IPS-15b (cell line): Measurements from ENCODE around the gene KIF1B.
A peak's percentile ranks its signal among the peaks of the same experiment; 100 is the strongest.
"Not testable (repeated sequence)": the region's sequence is repeated elsewhere in the genome, so short reads cannot be mapped to it uniquely, and the experiment has no call there.

Experiments used
- H3K27me3 ChIP-seq: one replicate; pipeline ENCODE4 v1.6.1; 2013; ENCODE audit warnings: low read length; ENCODE audit not compliant: control insufficient read depth, insufficient read depth
- H3K36me3 ChIP-seq: one replicate; pipeline ENCODE4 v1.6.1; 2013; ENCODE audit warnings: low read length; ENCODE audit not compliant: control insufficient read depth, insufficient read depth
- H3K4me1 ChIP-seq: one replicate; pipeline ENCODE4 v1.6.1; 2013; ENCODE audit warnings: mild to moderate bottlenecking, low read length; ENCODE audit not compliant: control insufficient read depth, insufficient read depth
- H3K4me3 ChIP-seq: one replicate; pipeline ENCODE4 v1.5.1; 2013; ENCODE audit warnings: low read depth, low read length
- H3K9ac ChIP-seq: one replicate; pipeline ENCODE4 v1.6.1; 2013; ENCODE audit warnings: low read depth, mild to moderate bottlenecking, low read length
- H3K9me3 ChIP-seq: one replicate; pipeline ENCODE4 v1.6.1; 2013; ENCODE audit warnings: mild to moderate bottlenecking, low read length; ENCODE audit not compliant: control insufficient read depth, insufficient read depth

KIF1B gene

GRCh38 chr1:10196976-10197375 lies 13.4 kb upstream of the KIF1B start:
- no peaks in the 10 kb centered on the region for H3K4me1 ChIP-seq
- no peak overlapping the region for H3K9ac ChIP-seq
- H3K4me3 ChIP-seq: no peak overlapping the region
- H3K9me3 ChIP-seq: no peaks in the 10 kb centered on the region
- H3K36me3 ChIP-seq: no peaks in the 10 kb centered on the region
- H3K27me3 ChIP-seq: no peaks in the 10 kb centered on the region

- no peaks in the 10 kb centered on the region for H3K27me3 ChIP-seq
- no peak overlapping the region for H3K4me3 ChIP-seq
- no peak overlapping the region for H3K9ac ChIP-seq
- H3K36me3 ChIP-seq: no peaks in the 10 kb centered on the region
- H3K9me3 ChIP-seq: no peaks in the 10 kb centered on the region
- no peaks in the 10 kb centered on the region for H3K4me1 ChIP-seq
Measured at GRCh38 chr1:10200620-10201019, 9.8 kb upstream of the KIF1B start.

- Histone ChIP-seq H3K9me3 (no peaks in the 10 kb centered on the region), H3K9ac (no peak overlapping the region), H3K36me3 (no peaks in the 10 kb centered on the region), H3K4me1 (no peaks in the 10 kb centered on the region), H3K27me3 (no peaks in the 10 kb centered on the region), H3K4me3 (no peak overlapping the region)
Measured at GRCh38 chr1:10204003-10204642, 6.2 kb upstream of the KIF1B start.

GRCh38 chr1:10205206-10205605 lies 5.2 kb upstream of the KIF1B start:
- not testable (repeated sequence) for H3K27me3 ChIP-seq, H3K9me3 ChIP-seq, H3K4me3 ChIP-seq

GRCh38 chr1:10207810-10208209 lies 2.6 kb upstream of the KIF1B start:
- H3K4me1 ChIP-seq: peaks cover 7% of the 10 kb centered on the region
- no peaks in the 10 kb centered on the region for H3K27me3 ChIP-seq
- H3K9ac ChIP-seq: no peak overlapping the region
- H3K4me3 ChIP-seq: no peak overlapping the region
- no peaks in the 10 kb centered on the region for H3K36me3 ChIP-seq
- no peaks in the 10 kb centered on the region for H3K9me3 ChIP-seq

More at GRCh38 chr1:10205206-10205605, 5.2 kb upstream of the KIF1B start:
- H3K4me1 ChIP-seq, H3K9ac ChIP-seq, H3K36me3 ChIP-seq: not testable (repeated sequence)

DNA sequence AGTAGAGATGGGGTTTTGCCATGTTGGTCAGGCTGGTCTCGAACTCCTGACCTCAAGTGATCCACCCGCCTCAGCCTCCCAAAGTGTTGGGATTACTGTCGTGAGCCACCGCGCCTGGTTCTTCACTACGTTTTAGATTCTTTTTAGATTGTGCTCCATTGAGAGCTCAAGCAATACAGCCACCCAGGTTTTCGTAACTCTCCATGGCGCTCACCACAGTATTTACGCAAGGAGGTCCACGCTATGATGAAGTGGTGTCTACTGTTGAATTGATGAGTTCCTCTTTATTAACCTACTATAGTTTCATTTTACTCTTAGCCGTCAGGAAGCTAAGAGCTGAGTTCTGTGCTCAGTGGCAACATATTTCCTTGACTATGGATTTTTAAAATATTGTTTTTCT lies 1.8 kb upstream of the KIF1B start:
- Histone ChIP-seq H3K9ac (no peak overlapping the region), H3K4me1 (peaks cover 12% of the 10 kb centered on the region), H3K36me3 (no peaks in the 10 kb centered on the region), H3K9me3 (no peaks in the 10 kb centered on the region), H3K27me3 (no peaks in the 10 kb centered on the region), H3K4me3 (no peak overlapping the region)

- H3K9ac ChIP-seq: peak overlapping the region; percentile 79
- no peaks in the 10 kb centered on the region for H3K9me3 ChIP-seq
- H3K4me1 ChIP-seq: peaks cover 12% of the 10 kb centered on the region
- peak overlapping the region; percentile 85 for H3K4me3 ChIP-seq
- no peaks in the 10 kb centered on the region for H3K36me3 ChIP-seq
- H3K27me3 ChIP-seq: no peaks in the 10 kb centered on the region
Measured at GRCh38 chr1:10209590-10209904, 823 bp upstream of the KIF1B start.

- Histone ChIP-seq H3K36me3 (no peaks in the 10 kb centered on the region), H3K4me3 (peak overlapping the region; percentile 96), H3K27me3 (no peaks in the 10 kb centered on the region), H3K9ac (peak overlapping the region; percentile 89), H3K4me1 (peaks cover 12% of the 10 kb centered on the region), H3K9me3 (no peaks in the 10 kb centered on the region)
Measured at GRCh38 chr1:10210841-10211804, 753 bp downstream of the KIF1B start.

DNA sequence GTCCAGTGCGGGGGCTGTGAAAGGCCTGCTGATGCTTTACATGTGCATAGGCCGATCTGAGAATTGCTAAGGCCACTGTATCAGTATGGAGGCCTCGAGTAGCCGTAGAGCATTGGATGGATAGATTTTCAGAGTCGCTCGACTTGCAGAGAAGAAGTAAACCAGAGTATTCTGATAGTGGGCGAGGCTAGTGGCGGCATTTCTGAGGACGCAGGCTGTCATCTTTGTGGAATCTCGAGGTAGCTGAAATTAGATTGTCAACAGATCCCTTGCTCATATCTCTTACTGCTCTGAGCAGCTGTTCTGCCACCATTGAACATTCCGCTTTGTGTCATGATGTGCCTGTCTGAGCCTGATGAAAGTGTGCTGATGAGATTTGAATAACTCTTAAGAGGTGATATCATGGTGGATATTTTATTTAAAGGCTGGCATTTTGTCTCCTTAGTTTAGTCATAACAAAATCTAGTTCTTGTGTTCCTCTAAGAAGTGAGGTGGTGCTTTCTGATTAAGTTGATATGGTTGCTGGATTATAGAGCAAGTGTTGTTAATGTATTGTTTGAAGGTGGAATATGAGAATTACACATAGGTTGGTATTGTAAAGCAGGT lies 1.5 kb downstream of the KIF1B start:
- Histone ChIP-seq H3K4me1 (peaks cover 12% of the 10 kb centered on the region), H3K9me3 (no peaks in the 10 kb centered on the region), H3K4me3 (peak overlapping the region; percentile 96), H3K9ac (no peak overlapping the region), H3K27me3 (no peaks in the 10 kb centered on the region), H3K36me3 (no peaks in the 10 kb centered on the region)

GRCh38 chr1:10212476-10212875 lies 2.1 kb downstream of the KIF1B start:
- Histone ChIP-seq H3K36me3 (no peaks in the 10 kb centered on the region), H3K4me3 (peak overlapping the region; percentile 96), H3K4me1 (peaks cover 12% of the 10 kb centered on the region), H3K9ac (no peak overlapping the region), H3K9me3 (no peaks in the 10 kb centered on the region), H3K27me3 (no peaks in the 10 kb centered on the region)

GRCh38 chr1:10213186-10213705 lies 2.9 kb downstream of the KIF1B start:
- no peaks in the 10 kb centered on the region for H3K36me3 ChIP-seq
- no peaks in the 10 kb centered on the region for H3K9me3 ChIP-seq
- no peak overlapping the region for H3K4me3 ChIP-seq
- H3K27me3 ChIP-seq: no peaks in the 10 kb centered on the region
- H3K9ac ChIP-seq: peak overlapping the region; percentile 17
- H3K4me1 ChIP-seq: peaks cover 12% of the 10 kb centered on the region
